IPS-18a (cell line): Measurements from ENCODE around the gene CHAF1A.

Experiments
- H3K27ac ChIP-seq: one replicate; pipeline ENCODE4 v1.5.1; 2013; ENCODE audit warnings: low read length
- H3K27me3 ChIP-seq: one replicate; pipeline ENCODE4 v1.6.1; 2013; ENCODE audit warnings: mild to moderate bottlenecking, low read length; ENCODE audit not compliant: control insufficient read depth, insufficient read depth
- H3K36me3 ChIP-seq: one replicate; pipeline ENCODE4 v1.6.1; 2013; ENCODE audit warnings: low read depth, low read length; ENCODE audit not compliant: control insufficient read depth
- H3K4me1 ChIP-seq: one replicate; pipeline ENCODE4 v1.6.1; 2013; ENCODE audit warnings: low read depth, low read length; ENCODE audit not compliant: control insufficient read depth
- H3K4me3 ChIP-seq: one replicate; pipeline ENCODE4 v1.5.1; 2013; ENCODE audit warnings: low read length
- H3K9ac ChIP-seq: one replicate; pipeline ENCODE4 v1.6.1; 2013; ENCODE audit warnings: mild to moderate bottlenecking, low read length, moderate library complexity
- H3K9me3 ChIP-seq: one replicate; pipeline ENCODE4 v1.6.1; 2013; ENCODE audit warnings: low read depth, low read length; ENCODE audit not compliant: control insufficient read depth

Gene CHAF1A

GRCh38 chr19:4361152-4362046 lies 41.0 kb upstream of the CHAF1A start:
- H3K27me3 ChIP-seq = no peaks in the 10 kb centered on the region
- no peaks in the 10 kb centered on the region for H3K4me1 ChIP-seq
- no peak overlapping the region for H3K9ac ChIP-seq
- no peak overlapping the region for H3K27ac ChIP-seq
- H3K9me3 ChIP-seq = no peaks in the 10 kb centered on the region
- H3K36me3 ChIP-seq = peaks cover 11% of the 10 kb centered on the region
- H3K4me3 ChIP-seq = no peak overlapping the region

DNA sequence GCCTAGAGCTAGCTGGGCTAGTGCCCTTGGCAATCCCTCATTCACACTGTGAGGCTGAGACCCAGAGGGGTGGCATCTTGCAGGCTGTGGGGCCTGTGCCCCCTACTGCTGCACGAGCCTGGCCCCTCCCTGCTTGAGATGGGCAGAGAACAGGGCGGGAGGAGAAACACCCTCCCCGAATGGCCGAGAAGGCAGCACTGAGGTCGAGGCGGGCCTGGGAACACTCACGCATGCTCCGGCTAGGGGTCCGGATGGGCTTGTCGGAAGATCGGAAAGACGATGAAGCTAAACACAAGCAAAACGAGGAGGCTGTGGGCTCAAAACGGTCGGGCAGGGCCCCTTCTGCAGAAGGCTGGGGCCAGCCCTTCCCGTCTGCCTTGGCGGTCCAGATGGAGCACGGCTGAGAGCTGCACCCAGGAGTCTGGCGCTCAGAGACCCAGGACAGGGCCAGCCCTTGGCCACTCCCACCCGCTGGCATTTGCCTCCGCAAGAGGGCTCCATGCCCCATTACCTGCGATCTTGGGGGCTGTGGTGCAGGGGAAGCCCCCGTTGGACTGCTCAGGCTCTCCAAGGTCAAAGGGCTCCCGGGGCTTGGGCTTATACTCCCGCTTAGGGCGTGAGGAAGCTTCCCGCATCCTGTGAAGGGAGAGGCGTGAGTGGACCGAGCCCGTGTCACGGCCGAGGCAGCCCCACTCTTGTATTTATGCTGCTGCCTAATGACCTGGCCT lies 40.2 kb upstream of the CHAF1A start:
- H3K4me1 ChIP-seq = no peaks in the 10 kb centered on the region
- no peaks in the 10 kb centered on the region for H3K27me3 ChIP-seq
- no peaks in the 10 kb centered on the region for H3K9me3 ChIP-seq
- no peak overlapping the region for H3K9ac ChIP-seq
- H3K36me3 ChIP-seq = peaks cover 11% of the 10 kb centered on the region
- H3K27ac ChIP-seq = no peak overlapping the region
- no peak overlapping the region for H3K4me3 ChIP-seq

GRCh38 chr19:4362831-4363545 lies 39.5 kb upstream of the CHAF1A start:
- H3K9ac ChIP-seq = no peak overlapping the region
- H3K27me3 ChIP-seq = no peaks in the 10 kb centered on the region
- H3K36me3 ChIP-seq = peaks cover 11% of the 10 kb centered on the region
- no peak overlapping the region for H3K27ac ChIP-seq
- no peak overlapping the region for H3K4me3 ChIP-seq
- H3K9me3 ChIP-seq = no peaks in the 10 kb centered on the region
- H3K4me1 ChIP-seq = no peaks in the 10 kb centered on the region

DNA sequence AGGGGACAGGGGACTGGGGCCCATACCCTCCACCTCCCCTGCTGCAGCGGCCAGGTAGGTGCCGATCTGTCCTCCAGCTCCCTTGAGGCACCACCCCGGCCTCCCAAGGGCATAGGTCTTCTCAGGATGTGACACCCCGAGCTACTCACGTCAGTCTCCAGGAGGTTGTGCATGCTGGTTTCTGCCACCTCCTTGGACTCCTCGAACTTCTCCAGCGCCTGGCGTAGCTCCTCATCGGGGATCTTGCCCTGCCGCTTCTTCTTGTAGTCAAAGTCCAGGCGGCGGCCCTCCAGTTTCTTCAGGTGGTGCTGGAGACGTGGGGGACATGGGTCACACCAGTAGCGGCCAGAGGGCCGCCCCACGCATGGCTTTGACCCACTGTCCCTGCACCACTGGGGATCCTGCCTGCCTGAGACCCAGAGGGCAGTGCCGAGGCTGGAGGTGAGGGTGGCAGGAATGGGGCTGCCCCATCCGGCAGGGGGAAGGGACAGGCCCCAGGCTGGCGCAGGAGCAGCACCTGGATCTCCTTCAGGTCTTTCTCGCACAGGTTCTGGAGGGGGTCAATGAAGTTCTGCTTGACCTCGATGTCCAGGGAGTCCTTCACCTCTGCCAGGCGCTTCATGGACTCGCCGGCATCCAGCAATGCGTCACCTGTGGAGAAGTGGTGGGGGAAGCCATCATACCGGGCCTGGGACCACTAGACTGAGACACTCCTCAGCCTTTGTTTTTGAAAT lies 38.7 kb upstream of the CHAF1A start:
- Histone ChIP-seq H3K4me1 (no peaks in the 10 kb centered on the region), H3K9ac (no peak overlapping the region), H3K4me3 (no peak overlapping the region), H3K27me3 (no peaks in the 10 kb centered on the region), H3K36me3 (peaks cover 11% of the 10 kb centered on the region), H3K9me3 (no peaks in the 10 kb centered on the region), H3K27ac (no peak overlapping the region)

GRCh38 chr19:4365341-4365740 lies 37.1 kb upstream of the CHAF1A start:
- Histone ChIP-seq H3K27ac (no peak overlapping the region), H3K4me1 (peaks cover 4% of the 10 kb centered on the region), H3K27me3 (no peaks in the 10 kb centered on the region), H3K9ac (no peak overlapping the region), H3K36me3 (peaks cover 8% of the 10 kb centered on the region), H3K4me3 (no peak overlapping the region), H3K9me3 (no peaks in the 10 kb centered on the region)

DNA sequence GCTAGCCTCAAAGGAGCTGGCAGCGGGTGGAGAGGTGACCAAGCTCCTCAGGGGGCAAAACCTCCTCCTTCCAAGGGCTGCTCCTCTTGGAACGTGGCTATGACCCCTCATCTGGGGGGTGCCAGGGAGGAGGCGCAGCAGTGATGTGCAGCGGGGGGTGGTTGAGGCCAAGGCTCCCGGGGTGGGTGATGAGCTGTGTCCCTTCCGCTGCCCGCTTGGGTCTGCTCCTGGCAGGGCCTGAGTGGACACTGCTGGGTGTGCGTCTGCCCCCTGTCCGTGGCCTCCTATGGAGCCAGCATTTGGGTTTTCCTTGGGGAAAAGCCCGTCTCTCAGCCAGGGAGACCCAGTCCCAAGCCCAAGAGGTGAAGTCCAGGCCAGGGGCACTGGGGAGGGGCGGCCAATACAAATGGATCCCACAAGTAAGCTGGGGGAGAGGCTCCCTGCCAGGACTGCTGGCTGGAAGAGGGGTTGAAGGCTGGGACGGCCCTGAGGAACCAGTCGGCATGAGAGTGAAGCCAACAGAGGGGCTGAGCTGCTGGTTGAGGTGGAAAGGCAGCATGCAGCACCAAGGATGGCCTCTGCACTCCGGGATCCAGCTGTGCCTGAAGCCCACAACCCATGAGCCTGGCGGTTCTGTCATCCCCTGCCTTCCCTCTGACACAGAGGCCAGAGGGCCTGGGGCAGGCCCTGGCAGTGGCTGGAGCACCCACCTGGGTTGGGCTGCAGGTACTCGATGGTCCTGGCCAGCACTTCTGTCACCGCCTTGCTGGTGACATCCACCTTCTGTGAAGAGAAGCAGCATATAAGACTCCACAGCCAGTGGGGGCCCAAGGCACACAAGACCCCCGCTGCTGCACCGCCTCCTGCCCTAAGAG lies 36.4 kb upstream of the CHAF1A start:
- H3K4me1 ChIP-seq = peaks cover 4% of the 10 kb centered on the region
- H3K9ac ChIP-seq = no peak overlapping the region
- H3K9me3 ChIP-seq = no peaks in the 10 kb centered on the region
- peaks cover 8% of the 10 kb centered on the region for H3K36me3 ChIP-seq
- H3K27me3 ChIP-seq = no peaks in the 10 kb centered on the region
- H3K4me3 ChIP-seq = no peak overlapping the region
- H3K27ac ChIP-seq = no peak overlapping the region

DNA sequence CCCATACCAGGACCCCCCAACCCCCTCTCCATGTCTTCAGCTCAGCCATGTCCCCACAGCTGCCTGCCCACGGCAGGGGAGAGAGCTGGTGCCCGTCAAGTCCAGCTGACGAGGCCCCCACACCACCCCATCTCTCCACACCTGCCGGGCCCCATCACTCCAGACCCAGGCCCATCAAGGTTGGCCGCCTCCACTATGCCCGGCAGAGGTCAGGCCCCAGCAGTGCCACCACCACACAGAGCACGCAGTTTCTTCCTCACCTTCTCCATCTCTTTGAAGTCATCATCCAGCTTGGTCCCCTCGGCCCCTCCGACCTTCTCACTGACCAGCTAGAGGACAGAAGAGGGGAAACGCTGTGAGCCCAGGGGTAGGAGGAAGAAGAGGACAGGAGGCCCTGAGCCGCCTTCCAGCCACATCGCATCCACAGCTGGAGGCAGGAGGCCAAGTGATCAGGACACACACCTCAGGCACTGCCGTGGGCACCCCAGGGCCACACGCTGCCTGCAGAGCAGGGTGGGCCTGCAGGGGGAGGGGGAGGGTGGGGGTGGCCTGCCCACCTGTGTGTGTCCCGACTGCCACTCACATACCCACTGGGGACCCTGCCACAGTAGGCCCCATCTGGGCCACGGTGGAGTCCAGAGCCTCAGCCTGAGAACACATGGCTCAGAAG lies 35.6 kb upstream of the CHAF1A start:
- no peaks in the 10 kb centered on the region for H3K9me3 ChIP-seq
- peaks cover 8% of the 10 kb centered on the region for H3K36me3 ChIP-seq
- H3K27ac ChIP-seq = no peak overlapping the region
- no peak overlapping the region for H3K9ac ChIP-seq
- H3K4me1 ChIP-seq = peaks cover 4% of the 10 kb centered on the region
- H3K4me3 ChIP-seq = no peak overlapping the region
- no peaks in the 10 kb centered on the region for H3K27me3 ChIP-seq

DNA sequence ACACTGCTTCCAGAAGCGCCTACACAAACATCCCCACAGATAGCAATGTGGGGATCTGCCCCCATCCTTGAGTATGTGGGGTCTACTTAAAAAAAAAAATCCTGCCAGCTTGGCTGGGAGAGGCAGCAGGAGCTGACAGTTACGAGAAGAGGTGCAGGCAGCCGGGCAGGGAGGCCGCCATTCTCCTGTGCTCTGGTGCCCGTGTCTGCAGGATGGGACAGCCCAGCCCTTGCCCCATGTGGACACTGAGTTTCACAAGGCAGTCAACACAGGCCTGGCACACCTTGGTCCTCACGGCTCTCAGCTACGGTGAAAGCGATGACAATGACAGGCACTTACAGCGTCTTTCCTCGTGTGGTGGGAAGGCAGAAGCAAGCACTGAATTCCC lies 35.1 kb upstream of the CHAF1A start:
- H3K9ac ChIP-seq = no peak overlapping the region
- H3K27me3 ChIP-seq = no peaks in the 10 kb centered on the region
- H3K4me3 ChIP-seq = no peak overlapping the region
- H3K27ac ChIP-seq = no peak overlapping the region
- H3K4me1 ChIP-seq = peaks cover 4% of the 10 kb centered on the region
- H3K36me3 ChIP-seq = peaks cover 3% of the 10 kb centered on the region
- H3K9me3 ChIP-seq = no peaks in the 10 kb centered on the region

DNA sequence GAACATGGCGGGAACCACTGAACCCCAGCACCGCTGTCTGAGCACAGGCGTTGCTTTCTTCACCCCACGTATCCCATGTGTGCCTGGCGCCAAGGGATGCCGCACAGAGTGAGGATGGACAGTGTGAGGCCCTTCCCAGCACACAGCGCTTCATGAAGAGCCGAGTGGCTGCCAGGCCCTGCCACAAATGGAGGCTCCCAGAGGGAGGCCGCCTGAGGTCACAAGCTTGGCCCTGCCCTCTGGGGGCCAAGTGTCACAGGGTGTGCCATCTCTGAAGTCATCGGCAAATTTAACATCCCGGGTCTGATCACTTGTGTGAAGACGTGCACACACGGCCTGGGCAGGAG lies 34.7 kb upstream of the CHAF1A start:
- peaks cover 3% of the 10 kb centered on the region for H3K36me3 ChIP-seq

DNA sequence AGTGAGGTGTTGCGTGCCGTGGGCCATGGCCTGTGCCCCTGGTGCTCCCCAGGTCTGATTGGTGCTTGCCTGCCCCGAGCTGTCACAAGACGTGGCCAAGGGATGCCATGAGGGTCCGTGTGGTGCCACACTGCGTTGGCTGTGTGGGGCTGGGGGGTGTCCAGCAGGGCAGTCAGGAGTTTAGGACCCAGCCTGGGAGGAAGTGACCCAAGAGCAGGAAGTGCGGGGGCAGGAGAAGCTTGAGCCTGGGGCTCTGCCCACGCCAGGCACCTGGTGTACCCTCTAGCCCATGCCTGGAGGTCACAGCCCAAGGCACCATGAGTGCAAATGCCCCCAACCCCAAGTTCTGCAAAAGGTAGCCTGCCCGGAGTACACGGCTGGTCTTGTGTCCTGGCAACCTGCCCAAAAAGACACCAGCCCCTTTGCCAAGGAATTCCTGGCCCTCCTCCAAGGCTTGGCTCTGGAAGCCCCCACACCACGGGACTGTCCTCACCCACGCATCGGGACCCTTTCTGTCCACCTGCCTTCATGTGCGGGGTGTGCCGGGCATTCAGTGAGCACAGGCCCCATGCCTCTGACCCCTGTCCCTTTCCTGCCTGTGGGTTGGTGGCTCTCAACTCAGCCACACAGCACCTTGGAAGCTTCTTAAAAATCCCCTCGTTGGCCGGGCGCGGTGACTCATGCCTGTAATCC lies 34.2 kb upstream of the CHAF1A start:
- Histone ChIP-seq H3K27ac (no peak overlapping the region), H3K4me3 (no peak overlapping the region), H3K4me1 (peaks cover 4% of the 10 kb centered on the region), H3K9ac (no peak overlapping the region), H3K27me3 (no peaks in the 10 kb centered on the region), H3K9me3 (no peaks in the 10 kb centered on the region), H3K36me3 (peaks cover 3% of the 10 kb centered on the region)

More for the DNA sequence above, 34.7 kb upstream of the CHAF1A start:
- Histone ChIP-seq H3K9me3 (no peaks in the 10 kb centered on the region), H3K27me3 (no peaks in the 10 kb centered on the region), H3K9ac (no peak overlapping the region), H3K27ac (no peak overlapping the region), H3K4me1 (peaks cover 4% of the 10 kb centered on the region), H3K4me3 (no peak overlapping the region)
